HAP-1 (cell line): Measurements from ENCODE around the gene SLC2A9.

Source experiments
- DNase-seq, 2 experiments: peaks; one replicate each; pipeline ENCODE4 v3.0.0-alpha.2; 2016 to 2020; ENCODE audit warnings: low spot score in 2 of 2
- H3K27me3 ChIP-seq: fragments of 250-450 bp; sonication (Bioruptor Pico); 2 replicates; pipeline ENCODE4 v1.5.1; 2020; ENCODE audit warnings: low read depth, mild to moderate bottlenecking, moderate library complexity
- H3K36me3 ChIP-seq: fragments of 250-450 bp; sonication (Bioruptor Pico); replicated peaks from 2 replicates; pipeline ENCODE4 v1.5.1; 2020; ENCODE audit warnings: mild to moderate bottlenecking
- H3K4me1 ChIP-seq: fragments of 250-450 bp; sonication (Bioruptor Pico); 2 replicates; pipeline ENCODE4 v1.5.1; 2020; ENCODE audit warnings: mild to moderate bottlenecking
- H3K4me3 ChIP-seq: fragments of 250-450 bp; sonication (Bioruptor Pico); 2 replicates; pipeline ENCODE4 v1.5.1; 2020; ENCODE audit warnings: mild to moderate bottlenecking, moderate library complexity
- H3K9me3 ChIP-seq: fragments of 250-450 bp; sonication (Bioruptor Pico); 2 replicates; pipeline ENCODE4 v1.5.1; 2020; ENCODE audit warnings: mild to moderate bottlenecking, moderate library complexity
- in situ Hi-C: fragments of 300-500 bp; cut with MboI; formaldehyde crosslinking; loops from 3 replicates; pipeline ENCODE4 v1.14.3; 2020; ENCODE audit warnings: low sequenced_read_pairs, inconsistent platforms, mixed read lengths

SLC2A9 gene

DNA sequence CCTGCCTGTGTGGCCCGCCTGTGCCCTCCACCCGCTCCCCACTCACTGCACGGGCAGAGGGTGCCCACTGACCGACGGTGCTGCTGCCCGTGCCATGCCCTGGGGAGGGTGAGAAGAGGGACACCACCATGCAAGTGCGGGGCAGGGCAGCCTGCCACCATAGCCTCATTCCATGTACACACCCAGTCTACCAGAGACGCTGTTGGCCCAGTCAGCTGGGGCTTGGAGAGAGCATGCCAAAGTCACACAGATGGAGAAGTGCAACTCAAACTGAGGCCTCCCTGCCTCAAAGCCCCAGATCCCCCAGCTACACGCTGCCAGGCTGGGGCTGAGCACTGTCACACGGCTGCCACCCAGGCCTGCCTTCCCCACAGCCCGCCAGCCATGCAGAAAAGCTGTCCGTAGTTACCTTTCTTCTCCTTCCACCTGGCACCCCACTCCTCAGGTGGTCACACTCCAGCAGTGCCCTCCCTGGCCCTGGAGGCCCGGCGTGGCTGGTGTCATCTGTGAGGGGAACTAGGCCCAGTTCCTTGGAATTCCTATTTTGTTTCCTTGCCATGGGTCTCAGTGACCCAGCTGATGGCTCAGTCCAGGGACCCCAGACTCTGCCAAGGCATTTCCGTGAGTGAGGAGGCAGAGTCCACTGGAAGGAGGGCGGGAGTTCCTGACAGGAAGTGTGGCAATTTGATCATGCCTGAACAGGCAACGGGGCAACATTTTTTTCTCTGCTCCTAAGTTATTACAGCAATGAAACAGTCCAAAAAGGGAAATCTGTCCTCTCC, at the start of gene SLC2A9:
Gene SLC2A9, minus strand, starts transcription at position 627 of the 782 bp plus-strand sequence. Its CDS starts 68 bp downstream, at position 559.
- Histone ChIP-seq H3K4me1 (no peaks in the 10 kb centered on the region), H3K27me3 (no peaks in the 10 kb centered on the region), H3K4me3 (no peak within 1 kb of the TSS), H3K36me3 (no peaks in the 10 kb centered on the region), H3K9me3 (no peaks in the 10 kb centered on the region)
- no peak for DNase-seq
- in situ Hi-C loops = loop anchor here (25.0 kb wide), 1 partner anchor 484 kb away; no protein-coding TSS in a partner anchor

GRCh38 chr4:10069075-10069642, 47.9 kb upstream of the SLC2A9 start:
- H3K36me3 ChIP-seq = peaks cover 9% of the 10 kb centered on the region
- no peak overlapping the region for H3K4me3 ChIP-seq
- no peaks in the 10 kb centered on the region for H3K27me3 ChIP-seq
- H3K4me1 ChIP-seq = no peaks in the 10 kb centered on the region
- no peak for DNase-seq
- in situ Hi-C loops = no loop called here
- no peaks in the 10 kb centered on the region for H3K9me3 ChIP-seq

DNA sequence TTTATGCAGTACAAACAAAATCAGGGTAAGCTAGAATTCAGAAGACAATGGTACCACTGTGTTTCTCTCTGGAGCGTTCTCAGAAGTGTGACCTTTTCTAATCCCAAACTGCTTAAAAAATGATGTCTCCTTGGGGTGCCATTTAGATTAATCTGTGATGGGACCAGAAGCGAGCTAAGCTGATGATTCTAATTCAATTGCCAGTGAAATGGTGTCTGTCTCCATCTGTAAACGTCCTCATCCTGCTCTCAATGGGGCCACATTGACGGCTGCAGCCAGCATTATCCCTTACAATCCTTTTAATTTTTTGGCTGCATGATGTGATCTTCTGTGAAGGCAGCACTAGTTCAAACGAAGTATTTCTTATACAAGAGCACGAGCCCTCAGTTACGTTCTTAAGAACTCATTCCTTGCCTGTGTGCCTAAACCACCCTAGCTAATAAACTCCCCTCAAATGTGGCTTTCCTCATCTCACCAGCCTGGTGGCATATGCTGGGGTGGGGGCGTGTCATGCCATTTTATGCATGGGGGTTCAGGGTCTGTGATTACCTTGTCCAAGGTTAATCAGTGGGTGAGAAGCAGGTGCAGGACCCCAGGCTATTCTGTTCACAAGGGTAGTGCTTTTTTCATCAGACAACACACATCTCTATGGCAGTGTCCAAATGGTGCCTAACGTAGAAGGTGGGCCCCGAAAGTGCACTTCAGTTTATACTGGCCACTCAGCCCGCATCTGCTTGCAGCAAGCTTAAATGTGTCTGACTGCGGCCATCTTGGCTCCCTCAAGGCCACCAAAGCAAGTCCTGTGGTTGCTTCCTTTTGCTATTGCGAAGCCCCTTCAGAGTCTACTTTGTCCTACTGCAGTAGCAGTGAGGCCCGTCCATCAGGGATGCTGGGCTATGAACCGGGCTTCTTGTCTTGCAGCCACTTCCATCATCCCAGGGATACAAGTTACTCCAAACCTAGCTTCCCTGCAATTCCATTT, 45.7 kb upstream of the SLC2A9 start:
- in situ Hi-C loops = no loop called here
- Histone ChIP-seq H3K9me3 (no peaks in the 10 kb centered on the region), H3K4me3 (no peak overlapping the region), H3K4me1 (no peaks in the 10 kb centered on the region), H3K36me3 (no peaks in the 10 kb centered on the region), H3K27me3 (no peaks in the 10 kb centered on the region)
- DNase-seq = no peak

- DNase-seq = no peak
- in situ Hi-C loops = no loop called here
- H3K4me1 ChIP-seq = no peaks in the 10 kb centered on the region
Measured at GRCh38 chr4:10066206-10066605, 44.9 kb upstream of the SLC2A9 start.

GRCh38 chr4:10063544-10064300, 42.4 kb upstream of the SLC2A9 start:
- in situ Hi-C loops = no loop called here
- no peak for DNase-seq
- H3K4me1 ChIP-seq = no peaks in the 10 kb centered on the region

More at GRCh38 chr4:10066206-10066605, 44.9 kb upstream of the SLC2A9 start:
- H3K36me3 ChIP-seq = no peaks in the 10 kb centered on the region
- no peaks in the 10 kb centered on the region for H3K9me3 ChIP-seq
- no peaks in the 10 kb centered on the region for H3K27me3 ChIP-seq
- H3K4me3 ChIP-seq = no peak overlapping the region

DNA sequence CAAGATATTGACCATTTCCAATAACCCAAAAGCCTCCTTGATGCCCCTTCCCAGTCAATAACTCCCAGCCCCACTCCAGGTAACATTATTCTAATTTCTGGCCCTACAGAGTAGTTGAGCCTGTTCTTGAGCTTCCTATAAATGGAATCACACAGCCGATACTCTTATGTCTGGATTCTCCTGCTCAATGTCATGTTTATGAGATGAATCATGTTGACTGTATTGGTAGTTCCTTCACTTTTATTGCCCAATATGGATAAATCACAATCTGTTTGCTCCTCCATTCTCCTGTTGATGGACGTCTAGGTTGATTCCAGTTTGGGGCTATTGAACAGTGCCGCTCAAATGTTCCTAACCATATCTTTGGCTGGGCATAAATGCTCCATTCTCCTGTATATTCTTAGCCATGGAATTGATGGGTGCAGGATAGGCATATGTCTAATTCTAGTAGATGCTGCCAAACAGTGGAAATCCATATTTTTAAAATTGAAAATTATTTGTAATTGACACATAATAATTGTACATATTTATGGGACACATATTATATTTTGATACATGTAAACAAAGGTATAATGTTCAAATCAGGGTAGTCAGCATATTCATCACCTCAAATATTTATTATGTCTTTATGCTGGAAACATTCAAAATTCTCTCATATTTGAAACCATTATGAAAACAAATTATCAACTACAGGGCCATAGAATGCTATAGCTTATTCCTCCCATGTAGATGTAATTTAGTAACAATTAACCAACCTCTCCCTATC, 40.5 kb upstream of the SLC2A9 start:
- H3K4me1 ChIP-seq = no peaks in the 10 kb centered on the region
- no peak for DNase-seq
- H3K27me3 ChIP-seq = no peaks in the 10 kb centered on the region
- no peaks in the 10 kb centered on the region for H3K36me3 ChIP-seq
- in situ Hi-C loops = no loop called here
- no peaks in the 10 kb centered on the region for H3K9me3 ChIP-seq
- H3K4me3 ChIP-seq = no peak overlapping the region

More at GRCh38 chr4:10063544-10064300, 42.4 kb upstream of the SLC2A9 start:
- H3K4me3 ChIP-seq = no peak overlapping the region
- H3K9me3 ChIP-seq = no peaks in the 10 kb centered on the region
- no peaks in the 10 kb centered on the region for H3K27me3 ChIP-seq
- no peaks in the 10 kb centered on the region for H3K36me3 ChIP-seq

- DNase-seq = no peak
- H3K27me3 ChIP-seq = no peaks in the 10 kb centered on the region
- H3K36me3 ChIP-seq = no peaks in the 10 kb centered on the region
- in situ Hi-C loops = no loop called here
- H3K4me3 ChIP-seq = no peak overlapping the region
- H3K9me3 ChIP-seq = no peaks in the 10 kb centered on the region
- H3K4me1 ChIP-seq = no peaks in the 10 kb centered on the region
Measured at GRCh38 chr4:10058371-10058770, 37.1 kb upstream of the SLC2A9 start.

- DNase-seq = no peak
- in situ Hi-C loops = no loop called here
Measured at GRCh38 chr4:10057023-10057395, 35.7 kb upstream of the SLC2A9 start.

DNA sequence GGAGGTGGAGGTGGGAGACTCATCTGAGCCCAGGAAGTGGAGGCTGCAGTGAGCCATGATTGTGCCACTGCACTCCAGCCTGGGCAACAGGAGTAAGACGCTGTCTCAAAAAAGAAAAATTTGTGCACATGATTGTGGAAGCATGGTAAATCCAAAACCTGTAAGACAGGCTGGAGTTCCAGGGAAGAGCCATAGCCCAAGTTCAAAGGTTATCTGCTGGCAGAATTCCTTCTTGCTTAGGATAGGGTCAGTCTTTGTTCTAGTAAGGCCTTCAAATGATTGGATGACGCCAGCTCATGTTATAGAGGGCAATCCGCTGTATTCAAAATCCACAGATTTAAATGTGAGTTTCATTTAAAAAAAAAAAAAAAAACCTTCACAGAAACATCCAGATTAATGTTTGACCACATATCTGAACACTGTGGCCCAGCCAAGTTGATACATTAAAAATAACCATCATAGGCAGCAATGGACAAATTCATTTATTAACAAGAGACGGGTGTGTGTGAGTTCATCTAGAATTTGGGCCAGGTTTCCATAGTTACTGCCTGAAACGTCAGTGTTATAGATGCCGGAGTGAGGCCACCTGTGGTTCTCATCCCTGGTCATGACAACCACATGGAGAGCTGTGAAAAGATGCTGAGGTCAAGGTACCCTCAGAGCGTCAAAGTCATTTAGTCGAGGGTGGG, 35.2 kb upstream of the SLC2A9 start:
- in situ Hi-C loops = no loop called here
- no peaks in the 10 kb centered on the region for H3K4me1 ChIP-seq
- H3K4me3 ChIP-seq = no peak overlapping the region
- no peaks in the 10 kb centered on the region for H3K36me3 ChIP-seq
- no peaks in the 10 kb centered on the region for H3K9me3 ChIP-seq
- DNase-seq = no peak
- no peaks in the 10 kb centered on the region for H3K27me3 ChIP-seq

More at GRCh38 chr4:10057023-10057395, 35.7 kb upstream of the SLC2A9 start:
- Histone ChIP-seq H3K4me3 (no peak overlapping the region), H3K36me3 (no peaks in the 10 kb centered on the region), H3K27me3 (no peaks in the 10 kb centered on the region), H3K9me3 (no peaks in the 10 kb centered on the region), H3K4me1 (no peaks in the 10 kb centered on the region)

- in situ Hi-C loops = no loop called here
- H3K36me3 ChIP-seq = no peaks in the 10 kb centered on the region
- H3K4me1 ChIP-seq = no peaks in the 10 kb centered on the region
- no peak overlapping the region for H3K4me3 ChIP-seq
- no peaks in the 10 kb centered on the region for H3K9me3 ChIP-seq
- no peaks in the 10 kb centered on the region for H3K27me3 ChIP-seq
- no peak for DNase-seq
Measured at GRCh38 chr4:10055871-10056270, 34.6 kb upstream of the SLC2A9 start.

GRCh38 chr4:10054571-10055041, 33.3 kb upstream of the SLC2A9 start:
- in situ Hi-C loops = no loop called here
- DNase-seq = no peak
- Histone ChIP-seq H3K27me3 (no peaks in the 10 kb centered on the region; the same call in 1 of the 2 replicates), H3K9me3 (no peaks in the 10 kb centered on the region), H3K36me3 (no peaks in the 10 kb centered on the region), H3K4me1 (no peaks in the 10 kb centered on the region), H3K4me3 (no peak overlapping the region)
